Suppressor macrophage treated with lipopolysaccharide for 4 hours (primary cell): ENCODE data around the gene NT5C2.
A peak's percentile ranks its signal among the peaks of the same experiment; 100 is the strongest.

Experiments used
- DNase-seq: peaks from one replicate; pipeline ENCODE4 v3.0.0-alpha.2; 2020

NT5C2 gene

GRCh38 chr10:103054621-103055020 is 138.5 kb downstream of the NT5C2 start:
- DNase-seq: no peak

DNA sequence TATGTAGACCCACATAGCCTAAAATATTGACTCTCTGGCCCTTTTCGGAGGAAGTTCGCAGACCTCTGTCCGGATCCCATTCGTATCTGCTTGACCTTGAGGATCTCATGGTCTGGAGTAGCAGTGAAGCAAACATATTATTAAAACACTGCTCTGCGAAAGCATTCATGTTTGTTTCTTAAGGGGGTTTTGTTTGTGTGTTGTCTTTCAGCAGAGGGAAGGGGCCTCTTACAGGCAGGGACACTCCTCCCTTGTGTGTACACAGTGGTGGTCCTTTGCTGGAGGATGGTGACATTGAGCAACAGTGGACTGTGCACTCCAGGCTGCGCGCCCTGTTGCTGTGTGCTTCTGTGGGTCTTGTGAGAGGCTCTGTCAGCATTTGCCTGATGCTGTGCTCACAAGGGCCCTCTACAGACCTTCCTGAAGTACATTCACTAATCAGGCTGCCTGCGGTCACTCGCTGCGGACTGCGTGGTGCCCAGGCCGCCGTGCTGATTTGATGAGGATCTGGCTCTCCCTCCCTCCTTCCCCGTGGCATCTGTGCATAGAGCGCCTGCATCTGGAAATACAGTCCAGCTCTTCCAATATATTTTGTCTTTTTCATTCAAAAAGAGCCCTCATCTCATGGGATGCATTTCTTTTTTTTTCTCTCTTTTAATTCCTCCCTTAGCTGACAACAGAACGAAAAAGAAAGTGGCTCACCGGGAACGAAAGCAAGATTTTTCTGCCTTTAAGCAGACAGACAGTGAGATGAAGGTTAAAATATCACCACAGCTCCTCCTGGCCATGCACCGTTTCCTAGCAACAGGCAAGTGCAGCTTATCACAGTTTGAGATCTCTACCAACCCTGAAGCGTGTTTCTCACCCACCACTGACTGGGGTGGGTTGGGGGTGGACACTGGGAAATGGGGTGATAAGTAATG is 139.2 kb downstream of the NT5C2 start:
- peak; percentile 37 for DNase-seq

GRCh38 chr10:103049237-103049636 is 143.8 kb downstream of the NT5C2 start:
- no peak for DNase-seq

- DNase-seq: no peak
These were observed 145.7 kb downstream of the NT5C2 start for GRCh38 chr10:103047381-103047780.

DNA sequence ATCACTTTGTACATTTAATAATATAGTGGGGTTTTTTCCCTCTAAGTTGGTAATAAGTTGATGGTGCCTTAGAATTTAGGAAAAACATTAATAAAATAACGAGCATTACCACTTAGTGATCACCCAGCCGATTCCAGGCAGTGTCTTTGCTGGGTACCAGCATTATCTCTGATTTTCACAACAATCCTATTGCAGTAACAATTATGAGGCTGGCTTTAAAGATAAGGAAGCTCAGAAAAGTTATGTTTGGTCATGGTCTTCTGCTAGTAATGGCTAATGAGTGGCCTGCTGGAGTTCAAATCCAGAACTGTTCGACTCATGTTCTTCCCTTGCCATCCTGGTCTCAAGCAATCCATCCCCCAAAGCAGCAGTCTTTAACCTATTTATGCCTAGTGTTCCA is 147.1 kb downstream of the NT5C2 start:
- no peak for DNase-seq

DNA sequence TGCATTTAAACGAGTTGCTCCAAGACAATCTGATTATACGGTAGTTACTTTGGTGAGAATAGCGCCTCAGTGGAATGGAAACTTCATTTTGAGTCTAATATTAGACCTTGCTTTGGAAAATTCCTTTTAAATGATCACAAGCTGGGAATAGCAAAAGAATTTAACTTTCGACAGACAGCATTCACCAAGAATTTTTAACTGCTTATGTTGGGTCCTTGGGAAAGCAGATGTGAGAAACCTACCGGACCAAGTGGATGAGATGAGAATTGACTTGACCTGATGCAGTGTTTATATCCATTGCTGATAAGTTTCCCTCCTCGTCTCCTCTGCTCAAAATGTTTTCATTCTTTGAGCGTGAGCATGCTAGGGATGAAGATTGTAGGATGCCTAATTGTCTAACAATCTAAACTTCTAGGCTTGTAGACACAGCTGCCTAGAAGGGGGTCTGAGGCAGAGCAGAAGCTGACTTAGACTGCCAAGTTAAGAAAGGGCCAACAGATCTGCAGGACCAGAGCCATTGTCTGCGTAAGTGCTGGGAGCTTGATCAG is 148.1 kb downstream of the NT5C2 start:
- DNase-seq: no peak

DNA sequence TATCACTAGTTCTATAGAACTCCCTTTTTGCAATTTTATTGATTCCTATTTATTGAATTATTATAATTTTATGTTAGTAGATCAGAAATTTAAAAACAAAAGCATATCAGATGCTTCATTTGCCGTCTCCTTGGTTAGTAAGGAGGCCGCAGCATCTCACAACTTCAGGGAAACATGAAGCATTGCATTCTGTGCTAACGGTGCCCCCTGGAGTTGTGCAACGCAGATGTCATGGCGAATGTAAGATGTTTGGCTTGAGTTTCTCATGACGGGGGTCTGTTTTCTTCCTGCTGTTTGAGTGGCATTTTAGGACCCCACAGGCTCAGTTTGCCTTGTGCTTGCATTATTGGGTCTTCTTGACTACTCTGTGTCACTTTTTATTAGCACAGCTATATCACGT is 150.2 kb downstream of the NT5C2 start:
- DNase-seq: no peak

DNA sequence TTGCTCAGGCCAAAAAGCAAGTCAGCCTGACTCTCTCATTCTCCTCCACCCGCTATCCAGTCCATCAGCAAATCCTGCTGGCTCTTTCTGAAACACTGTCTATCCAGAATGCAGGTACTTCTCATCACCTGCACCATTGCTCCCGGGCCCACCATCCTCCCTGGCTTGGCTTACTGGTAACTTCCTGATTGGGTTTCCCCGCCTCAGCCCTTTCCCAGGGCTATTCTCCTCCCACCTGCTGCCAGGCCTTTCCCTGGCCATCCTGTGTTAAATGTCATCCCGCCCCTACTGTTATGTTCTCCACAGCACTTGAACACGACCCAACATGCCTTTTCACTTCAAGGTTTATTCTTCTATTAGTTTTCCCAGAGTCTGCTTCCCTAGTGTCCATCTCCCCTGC is 150.9 kb downstream of the NT5C2 start:
- DNase-seq: no peak

DNA sequence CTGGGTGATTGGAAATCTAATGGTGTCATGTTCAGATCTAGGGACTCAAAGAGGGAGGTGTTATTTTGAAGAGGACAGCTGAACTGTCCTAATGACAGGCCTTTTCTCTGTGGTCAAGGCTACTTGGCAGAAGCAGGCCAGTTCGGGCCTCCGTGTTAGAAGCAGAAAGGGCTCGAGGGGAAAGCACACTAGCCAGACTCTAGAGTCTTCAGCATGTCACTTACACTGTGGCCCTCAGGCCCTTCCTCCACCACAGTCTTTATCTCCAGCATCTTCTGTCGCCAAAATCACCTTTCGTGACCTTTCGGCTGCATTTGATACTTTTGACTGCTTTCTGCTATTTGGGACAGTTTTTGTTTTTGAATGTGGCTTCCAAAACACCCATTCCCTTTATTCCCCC is 151.7 kb downstream of the NT5C2 start:
- DNase-seq: no peak

GRCh38 chr10:103040418-103040817 is 152.7 kb downstream of the NT5C2 start:
- no peak for DNase-seq

- DNase-seq: no peak
These were observed 154.5 kb downstream of the NT5C2 start for GRCh38 chr10:103038570-103038969.
